Stomach smooth muscle (tissue), 2 donors: ENCODE measurements around the gene ASXL1.

ENCODE experiments used
- H3K27ac ChIP-seq: one replicate; pipeline ENCODE4 v1.7.0; 2013; ENCODE audit warnings: mild to moderate bottlenecking, low read length, inconsistent platforms
- H3K27me3 ChIP-seq, 2 donors: one replicate each; pipeline ENCODE4 v1.7.0; 2013; ENCODE audit warnings: low read length in 2 of 2; ENCODE audit not compliant: insufficient read depth in 2 of 2, control insufficient read depth in 1 of 2
- H3K36me3 ChIP-seq, 2 donors: one replicate each; pipeline ENCODE4 v1.7.0; 2013; ENCODE audit warnings: low read length in 2 of 2; ENCODE audit not compliant: control insufficient read depth in 2 of 2, insufficient read depth in 2 of 2
- H3K4me1 ChIP-seq: one replicate; pipeline ENCODE4 v1.7.0; 2013; ENCODE audit warnings: low read length; ENCODE audit not compliant: control insufficient read depth, insufficient read depth
- H3K4me3 ChIP-seq, 2 donors: one replicate each; pipeline ENCODE4 v1.7.0; 2013; ENCODE audit warnings: low read length in 2 of 2
- H3K9ac ChIP-seq, 2 donors: one replicate each; pipeline ENCODE4 v1.7.0; 2013; ENCODE audit warnings: low read length in 2 of 2, mild to moderate bottlenecking in 1 of 2
- H3K9me3 ChIP-seq, 2 donors: one replicate each; pipeline ENCODE4 v1.7.0; 2013; ENCODE audit warnings: low read length in 2 of 2; ENCODE audit not compliant: control insufficient read depth in 2 of 2
- donor health status: healthy.
- donor health status: Pancreatic carcinoma.

Gene ASXL1

GRCh38 chr20:32449057-32449889 lies 91.1 kb downstream of the ASXL1 start:
- Histone ChIP-seq H3K27ac (peak overlapping the region; percentile 53), H3K36me3 (peaks cover 37 to 41% of the 10 kb centered on the region in 2 donors), H3K27me3 (no peaks in the 10 kb centered on the region), H3K4me1 (peaks cover 34% of the 10 kb centered on the region), H3K4me3 (no peak overlapping the region), H3K9me3 (no peaks in the 10 kb centered on the region), H3K9ac (no peak overlapping the region)

DNA sequence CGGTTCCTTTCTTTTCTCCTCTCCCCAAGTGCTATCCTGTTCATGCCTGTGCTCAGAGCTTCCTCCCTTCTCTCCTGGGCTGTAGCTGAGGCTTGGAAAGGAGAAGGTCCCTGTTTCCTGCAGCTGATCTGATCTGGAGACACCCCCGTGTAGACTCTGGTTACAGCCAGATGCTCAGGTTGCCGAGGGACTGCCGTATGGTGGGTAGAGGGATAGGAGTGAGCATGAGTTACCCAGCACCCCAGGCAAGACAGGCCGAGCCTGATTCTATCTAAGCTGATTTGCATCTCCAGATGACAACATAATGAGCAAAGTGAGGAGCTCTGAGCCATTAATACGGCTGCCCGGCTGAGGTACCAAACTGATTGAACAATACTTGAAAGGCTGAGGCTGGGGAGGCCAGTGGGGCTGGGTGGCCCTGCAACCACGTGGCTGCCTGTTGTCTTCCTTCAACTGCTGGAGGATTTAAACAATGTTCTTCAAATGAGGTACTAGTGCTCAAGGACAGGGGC lies 91.8 kb downstream of the ASXL1 start:
- peaks cover 41 to 42% of the 10 kb centered on the region in 2 donors for H3K36me3 ChIP-seq
- no peak overlapping the region for H3K4me3 ChIP-seq
- no peaks in the 10 kb centered on the region for H3K9me3 ChIP-seq
- H3K9ac ChIP-seq = no peak overlapping the region
- peaks cover 35% of the 10 kb centered on the region for H3K4me1 ChIP-seq
- no peaks in the 10 kb centered on the region for H3K27me3 ChIP-seq
- peak overlapping the region; percentile 53 for H3K27ac ChIP-seq

GRCh38 chr20:32450484-32451061 lies 92.4 kb downstream of the ASXL1 start:
- H3K36me3 ChIP-seq = peaks cover 39 to 42% of the 10 kb centered on the region in 2 donors
- H3K27me3 ChIP-seq = no peaks in the 10 kb centered on the region
- H3K4me3 ChIP-seq = no peak overlapping the region
- peaks cover 34% of the 10 kb centered on the region for H3K4me1 ChIP-seq
- H3K27ac ChIP-seq = peak overlapping the region; percentile 53
- H3K9me3 ChIP-seq = no peaks in the 10 kb centered on the region
- H3K9ac ChIP-seq = no peak overlapping the region

- H3K9ac ChIP-seq = no peak overlapping the region
Measured at GRCh38 chr20:32451340-32451681, 93.2 kb downstream of the ASXL1 start.

GRCh38 chr20:32451682-32452461 lies 93.7 kb downstream of the ASXL1 start:
- Histone ChIP-seq H3K27me3 (no peaks in the 10 kb centered on the region), H3K36me3 (peaks cover 32 to 37% of the 10 kb centered on the region in 2 donors), H3K4me1 (peaks cover 31% of the 10 kb centered on the region), H3K27ac (no peak overlapping the region), H3K9ac (no peak overlapping the region), H3K9me3 (no peaks in the 10 kb centered on the region), H3K4me3 (no peak overlapping the region)

More at GRCh38 chr20:32451340-32451681, 93.2 kb downstream of the ASXL1 start:
- H3K27ac ChIP-seq = no peak overlapping the region
- no peaks in the 10 kb centered on the region for H3K27me3 ChIP-seq
- peaks cover 38 to 42% of the 10 kb centered on the region in 2 donors for H3K36me3 ChIP-seq
- no peaks in the 10 kb centered on the region for H3K9me3 ChIP-seq
- no peak overlapping the region for H3K4me3 ChIP-seq
- peaks cover 30% of the 10 kb centered on the region for H3K4me1 ChIP-seq

DNA sequence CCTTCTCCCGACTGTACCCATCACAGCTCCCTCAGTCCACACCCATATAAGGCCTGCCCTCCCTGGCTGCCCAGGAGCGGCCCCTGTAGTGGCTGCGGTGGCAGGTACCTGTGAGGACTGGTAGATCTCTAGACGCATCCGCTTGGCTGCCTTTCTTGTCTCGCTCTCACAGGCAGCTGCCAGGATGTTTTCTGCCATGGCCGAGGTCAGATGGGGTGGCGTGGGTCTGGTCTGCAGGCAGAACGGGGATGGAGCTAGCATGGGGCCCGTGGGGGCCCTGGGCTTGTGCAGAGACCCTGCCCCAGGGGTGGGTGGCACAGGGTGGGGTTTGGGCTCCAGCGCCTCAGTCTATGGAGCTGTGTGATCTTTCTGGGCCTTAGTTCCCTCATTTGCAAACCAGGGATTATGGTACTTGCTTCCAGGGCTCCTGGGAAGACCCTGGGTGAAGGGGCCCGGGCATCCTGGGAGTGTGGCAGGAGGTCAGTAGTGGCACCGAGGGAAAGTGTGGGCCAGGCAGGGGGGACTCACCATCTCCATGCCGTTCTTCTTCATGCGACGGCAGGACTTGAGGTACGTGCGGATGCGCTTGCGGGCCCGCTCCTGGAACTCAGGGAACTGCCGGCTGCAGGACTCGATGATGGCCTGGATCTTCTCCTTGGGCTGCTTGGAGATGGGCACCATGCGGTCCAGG lies 94.8 kb downstream of the ASXL1 start:
- peaks cover 32% of the 10 kb centered on the region for H3K4me1 ChIP-seq
- no peaks in the 10 kb centered on the region for H3K9me3 ChIP-seq
- no peak overlapping the region for H3K4me3 ChIP-seq
- H3K9ac ChIP-seq = no peak overlapping the region
- H3K27me3 ChIP-seq = no peaks in the 10 kb centered on the region
- no peak overlapping the region for H3K27ac ChIP-seq
- H3K36me3 ChIP-seq = peaks cover 32 to 35% of the 10 kb centered on the region in 2 donors

GRCh38 chr20:32453467-32454163 lies 95.5 kb downstream of the ASXL1 start:
- Histone ChIP-seq H3K4me1 (peaks cover 31% of the 10 kb centered on the region), H3K27me3 (no peaks in the 10 kb centered on the region), H3K9ac (no peak overlapping the region), H3K4me3 (no peak overlapping the region), H3K36me3 (peaks cover 32 to 35% of the 10 kb centered on the region in 2 donors), H3K9me3 (no peaks in the 10 kb centered on the region), H3K27ac (no peak overlapping the region)

- H3K4me3 ChIP-seq = no peak overlapping the region
- H3K27ac ChIP-seq = no peak overlapping the region
- no peaks in the 10 kb centered on the region for H3K27me3 ChIP-seq
- H3K36me3 ChIP-seq = peaks cover 31 to 35% of the 10 kb centered on the region in 2 donors
- peaks cover 27% of the 10 kb centered on the region for H3K4me1 ChIP-seq
- no peaks in the 10 kb centered on the region for H3K9me3 ChIP-seq
- H3K9ac ChIP-seq = no peak overlapping the region
Measured at GRCh38 chr20:32454164-32455145, 96.3 kb downstream of the ASXL1 start.

DNA sequence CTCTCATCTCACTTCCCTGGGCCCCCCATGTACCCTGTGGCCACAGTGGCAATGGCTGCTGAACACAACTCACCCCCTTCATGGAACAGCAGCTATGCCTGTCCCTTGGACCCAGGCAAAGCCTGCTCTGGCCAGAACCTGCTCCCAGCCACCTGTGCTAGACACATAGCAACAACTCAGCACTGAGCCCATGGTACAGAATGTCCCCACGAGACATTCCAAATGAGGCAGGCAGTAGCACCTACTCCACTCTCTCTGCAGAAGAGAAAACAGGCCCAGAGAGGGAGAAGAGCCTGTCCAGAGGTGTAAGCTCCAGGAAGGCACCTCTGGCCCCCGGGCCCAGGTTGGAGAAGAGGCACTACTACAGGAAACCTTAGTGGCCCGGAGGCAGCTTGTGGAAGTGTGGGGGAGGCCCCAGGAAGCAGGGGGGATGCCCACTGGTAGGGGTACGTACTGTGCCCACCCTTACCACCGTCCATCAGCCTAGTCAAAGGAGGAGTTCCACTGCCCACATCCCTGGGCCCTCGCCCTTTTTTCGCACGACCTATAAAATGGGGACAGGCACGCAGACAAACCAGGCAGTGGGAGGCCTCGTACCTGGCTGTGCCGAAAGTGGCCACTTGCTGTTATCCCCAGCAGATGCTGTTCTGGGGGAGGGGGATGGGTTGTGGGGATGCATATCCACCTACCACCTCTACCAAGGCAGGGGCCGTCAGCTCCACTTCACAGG lies 97.2 kb downstream of the ASXL1 start:
- no peaks in the 10 kb centered on the region for H3K27me3 ChIP-seq
- H3K9ac ChIP-seq = no peak overlapping the region
- H3K4me1 ChIP-seq = peaks cover 27% of the 10 kb centered on the region
- no peak overlapping the region for H3K27ac ChIP-seq
- H3K9me3 ChIP-seq = no peaks in the 10 kb centered on the region
- peaks cover 24 to 32% of the 10 kb centered on the region in 2 donors for H3K36me3 ChIP-seq
- no peak overlapping the region for H3K4me3 ChIP-seq
